ENCODE data around the gene TUBG2.

- TF ChIP-seq CTCF (IDR thresholded peaks at IDR 0.05; ENCODE audit: control extremely low read depth in 1 of 3, insufficient read depth in 1 of 3, low read depth in 1 of 3, low read length in 3 of 3) (no peak), TAF1 (IDR thresholded peaks at IDR 0.05; ENCODE audit: low read depth, low read length) (no peak), SRF (IDR thresholded peaks at IDR 0.05; ENCODE audit: low read depth, low read length) (no peak)
Observed at GRCh38 chr17:42674755-42675347, 15.8 kb downstream of the TUBG2 start.
